H1 (cell line): Measurements from ENCODE around the gene TNFRSF14. TPM values are rescaled to one million over a fixed set of nuclear protein-coding genes. Genes with fewer than 3 reads are reported as not detected.

ENCODE experiments used
- CTCF ChIA-PET: fragments of 300-600 bp; sonication (Branson Sonifier 250); formaldehyde crosslinking; loops from one replicate; lab custom pipeline; 2021; ENCODE audit not compliant: partially characterized antibody; lab: Charles Lee
- POLR2A ChIA-PET: fragments of 300-600 bp; sonication (Branson Sonifier 250); formaldehyde crosslinking; loops from one replicate; lab custom pipeline; 2021; ENCODE audit warnings: inconsistent platforms; ENCODE audit not compliant: partially characterized antibody; lab: Charles Lee
- DNase-seq, 2 experiments: peaks; one replicate each; pipeline versions ENCODE4 v3.0.0 to v3.0.0-alpha.2; 2010 to 2022; ENCODE audit warnings: low spot score in 2 of 2, low read depth in 1 of 2, mixed read lengths in 1 of 2
- FAIRE-seq: peaks from 2 replicates; lab custom pipeline; 2011; peaks lifted over from hg19 to GRCh38; lab: Jason Lieb, UNC
- H2AFZ ChIP-seq: 2 replicates; pipeline ENCODE4 v1.8.1; 2012; ENCODE audit warnings: low read length, inconsistent platforms
- H2AK5ac ChIP-seq: 2 replicates; pipeline ENCODE4 v1.6.1; 2013; ENCODE audit warnings: low read depth, low read length
- H2BK120ac ChIP-seq: replicated peaks from 2 replicates; pipeline ENCODE3; 2013; ENCODE audit warnings: low read depth, low read length, inconsistent platforms
- H2BK12ac ChIP-seq: 2 replicates; pipeline ENCODE4 v1.6.1; 2013; ENCODE audit warnings: low read depth, low read length
- H2BK15ac ChIP-seq: 2 replicates; pipeline ENCODE4 v1.6.1; 2013; ENCODE audit warnings: low read length
- H2BK20ac ChIP-seq: 2 replicates; pipeline ENCODE4 v1.6.1; 2013; ENCODE audit warnings: low read length
- H2BK5ac ChIP-seq: 2 replicates; pipeline ENCODE4 v1.6.1; 2013; ENCODE audit warnings: low read depth, low read length
- H3K14ac ChIP-seq: 2 replicates; pipeline ENCODE4 v1.6.1; 2013; ENCODE audit warnings: inconsistent platforms; ENCODE audit not compliant: insufficient read length
- H3K18ac ChIP-seq: 2 replicates; pipeline ENCODE4 v1.6.1; 2013; ENCODE audit warnings: low read length; ENCODE audit errors: extremely low read depth
- H3K23ac ChIP-seq: 2 replicates; pipeline ENCODE4 v1.6.1; 2013; ENCODE audit warnings: inconsistent platforms; ENCODE audit not compliant: insufficient read length
- H3K23me2 ChIP-seq: 2 replicates; pipeline ENCODE4 v1.6.1; 2013; ENCODE audit warnings: low read depth, low read length
- H3K27ac ChIP-seq: 2 replicates; pipeline ENCODE4 v1.6.1; 2011; ENCODE audit warnings: low read depth, low read length, inconsistent platforms
- H3K27me3 ChIP-seq, 4 experiments: replicated peaks in 1 of 4; 1 replicate in 1 of 4; 2 replicates in 3 of 4; pipeline versions ENCODE4 v1.6.1 to v1.8.1; 2011 to 2013; ENCODE audit warnings: low read length in 3 of 4, mild to moderate bottlenecking in 3 of 4, inconsistent platforms in 2 of 4, mixed read lengths in 2 of 4, moderate library complexity in 1 of 4; ENCODE audit not compliant: control insufficient read depth in 3 of 4, insufficient read depth in 3 of 4; ENCODE audit errors: extremely low read depth in 1 of 4
- H3K36me3 ChIP-seq, 4 experiments: 2 replicates each; pipeline versions ENCODE4 v1.6.1 to v1.8.1; 2011 to 2013; ENCODE audit warnings: mild to moderate bottlenecking in 4 of 4, low read length in 3 of 4, moderate library complexity in 2 of 4, control low read depth in 1 of 4, inconsistent platforms in 1 of 4; ENCODE audit not compliant: insufficient read depth in 4 of 4, control insufficient read depth in 2 of 4
- H3K4ac ChIP-seq: replicated peaks from 2 replicates; pipeline ENCODE3; 2013; ENCODE audit warnings: low read length, low read depth, mixed read lengths, inconsistent platforms; ENCODE audit not compliant: insufficient read length
- H3K4me1 ChIP-seq, 4 experiments: replicated peaks in 1 of 4; 1 replicate in 1 of 4; 2 replicates in 3 of 4; pipeline versions ENCODE4 v1.6.1 to v1.8.1; 2011 to 2013; ENCODE audit warnings: low read length in 3 of 4, inconsistent platforms in 2 of 4, mixed read lengths in 1 of 4; ENCODE audit not compliant: insufficient read depth in 4 of 4, control insufficient read depth in 3 of 4
- H3K4me2 ChIP-seq, 2 experiments: 2 replicates each; pipeline versions ENCODE4 v1.6.1 to v1.8.1; 2011 to 2013; ENCODE audit warnings: low read depth in 2 of 2, low read length in 2 of 2, control low read depth in 1 of 2, inconsistent platforms in 1 of 2, mild to moderate bottlenecking in 1 of 2; ENCODE audit not compliant: insufficient read depth in 1 of 2
- H3K4me3 ChIP-seq, 4 experiments: fragments of 200-600, 300-600 bp in 1 of 4; sonication (generic), shearing (Covaris generic), sonication (Bioruptor Twin) in 1 of 4; 2 replicates each; pipeline versions ENCODE4 v1.5.1 to v1.8.1; 2011 to 2016; ENCODE audit warnings: low read length in 4 of 4, low read depth in 3 of 4, control low read depth in 2 of 4, inconsistent platforms in 2 of 4, mild to moderate bottlenecking in 2 of 4, mixed read lengths in 1 of 4, moderate library complexity in 1 of 4; ENCODE audit not compliant: insufficient read depth in 2 of 4; ENCODE audit errors: extremely low read depth in 1 of 4
- H3K56ac ChIP-seq: replicated peaks from 2 replicates; pipeline ENCODE3; 2013; ENCODE audit warnings: low read depth, mild to moderate bottlenecking, mixed read lengths, low read length, inconsistent platforms; ENCODE audit not compliant: insufficient read length
- H3K79me1 ChIP-seq: 2 replicates; pipeline ENCODE4 v1.6.1; 2013; ENCODE audit warnings: low read depth, low read length, control low read depth
- H3K79me2 ChIP-seq, 2 experiments: 2 replicates each; pipeline versions ENCODE4 v1.6.1 to v1.8.1; 2012 to 2013; ENCODE audit warnings: low read length in 2 of 2, mild to moderate bottlenecking in 2 of 2, inconsistent platforms in 1 of 2; ENCODE audit not compliant: insufficient read depth in 2 of 2, control insufficient read depth in 1 of 2
- H3K9ac ChIP-seq, 4 experiments: replicated peaks in 1 of 4; 1 replicate in 1 of 4; 2 replicates in 3 of 4; pipeline versions ENCODE4 v1.6.1 to v1.8.1; 2011 to 2013; ENCODE audit warnings: low read depth in 3 of 4, low read length in 3 of 4, control low read depth in 2 of 4, mild to moderate bottlenecking in 2 of 4, moderate library complexity in 2 of 4, inconsistent platforms in 1 of 4; ENCODE audit errors: extremely low read depth in 1 of 4
- H3K9me3 ChIP-seq, 2 experiments: 2 replicates each; pipeline versions ENCODE4 v1.6.1 to v1.8.1; 2012 to 2013; ENCODE audit warnings: mild to moderate bottlenecking in 2 of 2, moderate library complexity in 2 of 2, control low read depth in 1 of 2, inconsistent platforms in 1 of 2, low read depth in 1 of 2, low read length in 1 of 2, mixed read lengths in 1 of 2; ENCODE audit not compliant: insufficient read depth in 2 of 2
- H4K20me1 ChIP-seq, 2 experiments: replicated peaks in 1 of 2; 2 replicates each; pipeline versions ENCODE3 to v1.8.1; 2011 to 2013; ENCODE audit warnings: inconsistent platforms in 2 of 2, low read length in 2 of 2, mild to moderate bottlenecking in 1 of 2; ENCODE audit not compliant: insufficient read depth in 2 of 2, control insufficient read depth in 1 of 2
- H4K5ac ChIP-seq: 2 replicates; pipeline ENCODE4 v1.6.1; 2013; ENCODE audit warnings: low read length, low read depth, mixed read lengths, inconsistent platforms; ENCODE audit not compliant: insufficient read length
- H4K8ac ChIP-seq: 2 replicates; pipeline ENCODE4 v1.8.0; 2013; ENCODE audit warnings: mild to moderate bottlenecking, moderate library complexity, low read length, inconsistent platforms; ENCODE audit not compliant: insufficient read depth; ENCODE audit errors: extremely low read depth
- H4K91ac ChIP-seq: replicated peaks from 2 replicates; pipeline ENCODE3; 2013; ENCODE audit warnings: low read length, mixed read lengths, inconsistent platforms; ENCODE audit not compliant: insufficient read length
- TAF7 ChIP-seq: optimal IDR thresholded peaks from 2 replicates; pipeline ENCODE3; 2011; ENCODE audit warnings: low read depth, mild to moderate bottlenecking, inconsistent platforms, low read length, moderate library complexity, borderline replicate concordance
- WGBS, 2 experiments: shearing (Covaris generic) in 1 of 2; methylation state at CpG; one replicate each; pipeline versions ENCODE4 v1.1.6 to v1.1.7; 2013 to 2015; ENCODE audit warnings: low lambda C conversion rate in 2 of 2, mixed read lengths in 2 of 2, inconsistent platforms in 1 of 2, low coverage in 1 of 2, missing lambda C conversion rate in 1 of 2; ENCODE audit not compliant: insufficient replicate concordance in 2 of 2, insufficient coverage in 1 of 2, insufficient read length in 1 of 2; ENCODE audit errors: extremely low coverage in 1 of 2, missing lambda C conversion rate in 1 of 2; 5-methylcytosine and 5-hydroxymethylcytosine counted together
- polyA plus RNA-seq, 7 experiments: library from polyadenylated mRNA; depleted of rRNA in 3 of 7; stranded (reverse) in 5 of 7; unstranded in 2 of 7; fragments of >200 nt in 5 of 7; fragments of 200-250 nt in 2 of 7; gene quantifications; 1 replicate in 5 of 7; 2 replicates in 1 of 7; 4 replicates in 1 of 7; pipeline versions ENCODE4 v1.2.1 to v1.2.3, GENCODE V29; 2011 to 2013; ENCODE audit warnings: missing spikeins in 2 of 7, mixed read lengths in 2 of 7
- total RNA-seq: library from RNA; stranded (reverse); fragmentation: NEBNext Ultra II Directional; extraction: Animal tissue kit (Norgen Biotek cat#: 25700); gene quantifications from 2 replicates; pipeline ENCODE4 v1.2.1, GENCODE V29; 2021
- TF ChIP-seq, protein P1 (sequence below), 3 experiments: IDR thresholded peaks; 1 replicate in 2 of 3; 2 replicates in 1 of 3; pipeline versions ENCODE4 v1.5.1 to v1.6.1; 2011; ENCODE audit warnings: low read length in 3 of 3, mild to moderate bottlenecking in 3 of 3, inconsistent platforms in 2 of 3, low read depth in 1 of 3, moderate library complexity in 1 of 3; ENCODE audit not compliant: insufficient read depth in 1 of 3; ENCODE audit errors: control extremely low read depth in 1 of 3

TNFRSF14 gene
- total and polyA plus RNA-seq, 2 of the 8 experiments (the other 6 are each of a cell fraction or from before 2014, with no cell fraction given): 0.36 to 0.50 TPM

DNA sequence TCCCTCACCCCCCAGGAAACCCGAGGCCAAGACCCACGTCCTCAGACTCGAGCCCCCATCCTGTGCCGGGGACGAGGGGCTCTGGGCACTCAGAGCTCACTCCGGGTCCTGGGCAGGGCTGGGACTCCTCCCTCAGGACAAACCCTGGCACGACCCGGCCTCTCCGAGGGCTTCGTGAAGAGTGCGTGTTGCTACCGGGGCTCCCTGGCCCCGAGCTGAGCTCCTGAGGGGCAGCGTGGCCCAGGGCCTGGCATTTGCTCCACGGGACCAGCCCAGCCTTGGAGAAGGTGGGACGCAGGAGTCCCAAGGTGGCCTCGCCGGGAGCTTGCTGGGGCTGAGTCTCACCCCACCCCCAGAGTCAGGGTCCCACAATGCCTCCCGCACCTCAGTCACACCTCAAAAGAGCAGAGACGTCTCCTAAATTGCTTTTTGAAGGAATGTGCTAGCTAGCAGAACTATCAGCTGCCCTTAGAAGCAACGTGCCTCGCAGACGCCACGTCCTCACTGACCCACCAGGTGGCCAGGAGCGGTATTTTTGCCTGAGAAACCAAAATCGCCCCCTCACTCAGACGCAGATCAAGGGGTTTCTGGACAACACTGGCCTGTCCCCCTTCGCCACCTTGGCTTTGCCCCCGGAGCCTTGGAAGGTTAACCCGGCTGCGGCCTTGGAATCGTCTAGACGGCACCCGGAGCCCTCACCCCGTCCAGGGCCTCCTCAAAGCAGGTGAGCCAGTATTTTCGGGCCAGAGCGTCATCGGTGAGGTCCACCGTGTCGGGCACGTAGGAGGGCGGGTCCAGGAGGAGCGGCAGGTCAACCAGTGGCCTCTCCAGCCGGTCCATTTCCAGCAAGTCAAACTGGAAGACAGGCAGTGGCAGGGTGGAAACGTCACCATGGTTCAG, 41.1 kb upstream of the TNFRSF14 start:
- DNase-seq: no peak
- H3K4me2 ChIP-seq: no peak overlapping the region

More for the DNA sequence above, 41.1 kb upstream of the TNFRSF14 start:
- CTCF ChIA-PET: interaction anchor here (0.7 to 2.8 kb wide), 14 partner anchors 9 to 178 kb away, joined by 3 to 9 read pairs (median 3); no protein-coding TSS in a partner anchor
- no peak overlapping the region for H2AFZ ChIP-seq
- peaks cover 0 to 19% of the 10 kb centered on the region in 2 experiments for H4K20me1 ChIP-seq
- H4K91ac ChIP-seq: no peak overlapping the region
- no peak overlapping the region for H4K5ac ChIP-seq
- H2BK15ac ChIP-seq: no peak overlapping the region
- H3K56ac ChIP-seq: no peak overlapping the region
- no peak overlapping the region for H3K23ac ChIP-seq
- no peak overlapping the region for H3K14ac ChIP-seq
- no peaks in the 10 kb centered on the region; the same call in none of the 2 replicates for H3K79me1 ChIP-seq
- WGBS, 2 experiments: 91% methylated on average over 42 of the region's 45 CpGs; no CpG with 5 or more reads in 1 of the 2 experiments
- no peaks in the 10 kb centered on the region for H3K9me3 ChIP-seq
- POLR2A ChIA-PET: interaction anchor here (0.6 to 1.1 kb wide), 2 partner anchors 12 to 62 kb away, joined by 3 read pairs; no protein-coding TSS in a partner anchor
- no peak overlapping the region for H2BK20ac ChIP-seq
- no peak overlapping the region for H3K27ac ChIP-seq
- H3K4me3 ChIP-seq: no peak overlapping the region
- peaks cover 15 to 64% (median 43%) of the 10 kb centered on the region in 4 experiments; a peak in 7 of 8 replicates for H3K36me3 ChIP-seq
- no peaks in the 10 kb centered on the region for H3K27me3 ChIP-seq
- H3K9ac ChIP-seq: no peak overlapping the region
- H2BK12ac ChIP-seq: no peak overlapping the region
- no peak overlapping the region for H2BK5ac ChIP-seq
- H3K79me2 ChIP-seq: no peaks in the 10 kb centered on the region
- no peak overlapping the region for H3K4ac ChIP-seq
- no peak for FAIRE-seq
- no peak overlapping the region; the same call in none of the 2 replicates for H4K8ac ChIP-seq
- no peak overlapping the region for H2AK5ac ChIP-seq
- H2BK120ac ChIP-seq: no peak overlapping the region
- TF ChIP-seq, protein P1, sequence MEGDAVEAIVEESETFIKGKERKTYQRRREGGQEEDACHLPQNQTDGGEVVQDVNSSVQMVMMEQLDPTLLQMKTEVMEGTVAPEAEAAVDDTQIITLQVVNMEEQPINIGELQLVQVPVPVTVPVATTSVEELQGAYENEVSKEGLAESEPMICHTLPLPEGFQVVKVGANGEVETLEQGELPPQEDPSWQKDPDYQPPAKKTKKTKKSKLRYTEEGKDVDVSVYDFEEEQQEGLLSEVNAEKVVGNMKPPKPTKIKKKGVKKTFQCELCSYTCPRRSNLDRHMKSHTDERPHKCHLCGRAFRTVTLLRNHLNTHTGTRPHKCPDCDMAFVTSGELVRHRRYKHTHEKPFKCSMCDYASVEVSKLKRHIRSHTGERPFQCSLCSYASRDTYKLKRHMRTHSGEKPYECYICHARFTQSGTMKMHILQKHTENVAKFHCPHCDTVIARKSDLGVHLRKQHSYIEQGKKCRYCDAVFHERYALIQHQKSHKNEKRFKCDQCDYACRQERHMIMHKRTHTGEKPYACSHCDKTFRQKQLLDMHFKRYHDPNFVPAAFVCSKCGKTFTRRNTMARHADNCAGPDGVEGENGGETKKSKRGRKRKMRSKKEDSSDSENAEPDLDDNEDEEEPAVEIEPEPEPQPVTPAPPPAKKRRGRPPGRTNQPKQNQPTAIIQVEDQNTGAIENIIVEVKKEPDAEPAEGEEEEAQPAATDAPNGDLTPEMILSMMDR (IDR thresholded peaks at IDR 0.05; ENCODE audit: control extremely low read depth in 1 of 3, insufficient read depth in 1 of 3, low read depth in 1 of 3, low read length in 3 of 3): peak in 2 of 3 experiments; percentile 29 to 36; a peak in 3 of 4 replicates
- TF ChIP-seq TAF7: no peak
- no peak overlapping the region for H3K18ac ChIP-seq
- no peaks in the 10 kb centered on the region for H3K23me2 ChIP-seq
- no peaks in the 10 kb centered on the region for H3K4me1 ChIP-seq
